ENCODE results near the gene WDPCP. TPM values are rescaled to one million over a fixed set of nuclear protein-coding genes. Genes with fewer than 3 reads are reported as not detected.

Gene WDPCP
- total and polyA plus RNA-seq, 2 of the 4 experiments (the other 2 are of a cell fraction), result 2.2 to 10.2 TPM

DNA sequence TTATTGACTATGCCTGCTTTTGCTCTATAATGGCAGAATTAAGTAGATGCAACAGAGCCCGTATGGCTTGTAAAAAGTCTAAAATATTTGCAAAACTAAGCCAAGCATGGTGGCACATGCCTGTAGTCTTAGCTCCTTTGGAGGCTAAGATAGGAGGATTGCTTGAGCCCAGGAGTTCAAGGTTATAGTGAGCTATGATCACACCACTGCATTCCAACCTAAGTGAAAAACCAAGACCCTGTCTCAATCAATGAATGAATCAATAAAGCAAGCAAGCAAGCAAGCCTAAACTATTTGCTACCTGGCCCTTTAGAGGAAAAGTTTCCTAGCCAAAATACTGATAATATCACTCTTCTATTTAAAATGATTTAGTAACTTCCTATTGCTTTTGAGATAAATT lies 277.7 kb downstream of the WDPCP start:
- H3K4ac ChIP-seq (ENCODE audit: low read depth, low read length), result no peak overlapping the region
- H2AK5ac ChIP-seq (ENCODE audit: low read depth, low read length), result no peak overlapping the region
- no peak overlapping the region for H2BK15ac ChIP-seq (ENCODE audit: low read depth, low read length)
- H2BK20ac ChIP-seq (ENCODE audit: low read depth, low read length), result no peak overlapping the region
- no peak overlapping the region for H3K14ac ChIP-seq (replicated peaks; ENCODE audit: low read depth, low read length)
- no peaks in the 10 kb centered on the region for H3K36me3 ChIP-seq (ENCODE audit: control insufficient read depth, insufficient read depth, low read length)
- H4K5ac ChIP-seq (ENCODE audit: low read depth, low read length), result no peak overlapping the region
- no peak overlapping the region for H2AFZ ChIP-seq (replicated peaks; ENCODE audit: low read length, poor library complexity)
- H3K4me3 ChIP-seq (ENCODE audit: insufficient read depth, low read depth, low read length), result no peak overlapping the region
- H3K9ac ChIP-seq (ENCODE audit: low read depth, low read length), result no peak overlapping the region
- no CpG with 5 or more reads among the region's 1 CpG for WGBS, 2 experiments (ENCODE audit: extremely low coverage in 2 of 2, insufficient read length in 1 of 2)
- H2AK9ac ChIP-seq (replicated peaks; ENCODE audit: low read depth, low read length, poor library complexity), result no peak overlapping the region
- H3K79me1 ChIP-seq (ENCODE audit: low read depth in 1 of 2, low read length in 2 of 2), result no peaks in the 10 kb centered on the region
- ChIA-PET CTCF (interaction anchor here (0.9 kb wide), 1 partner anchor 120 kb away, joined by 3 read pairs; no protein-coding TSS in a partner anchor), POLR2A (ENCODE audit: unreplicated experiment) (no interaction called here)
- TF ChIP-seq RCOR1 (IDR thresholded peaks at IDR 0.05; ENCODE audit: insufficient replicate concordance, low read length) (no peak), BHLHE40 (IDR thresholded peaks at IDR 0.05; ENCODE audit: low read depth, low read length) (no peak)
- intact Hi-C loops (cut with micrococcal nuclease), result no loop called here
- no peak overlapping the region for H3K27ac ChIP-seq (ENCODE audit: insufficient read depth, low read length)
- BruUV-seq (replicated peaks), result no TSS peak
- no peak overlapping the region for H3K18ac ChIP-seq (ENCODE audit: low read depth, low read length)
- DNase-seq (no peak), ATAC-seq (ENCODE audit: low read depth) (no peak)
- no peaks in the 10 kb centered on the region for H4K20me1 ChIP-seq (ENCODE audit: insufficient read depth, low read length)
- H3K9me1 ChIP-seq (ENCODE audit: insufficient read depth, low read length), result no peaks in the 10 kb centered on the region
- no peak overlapping the region for H3K4me2 ChIP-seq (ENCODE audit: low read depth, low read length)
- no peak overlapping the region for H3K56ac ChIP-seq (ENCODE audit: extremely low read depth, insufficient read depth, low read length)
- no peak overlapping the region for H4K91ac ChIP-seq (ENCODE audit: insufficient read depth, low read depth, low read length)
- dilution Hi-C loops (cut with HindIII; ENCODE audit: low sequenced_read_pairs, unreplicated experiment), result no loop called here
- no peak overlapping the region for H3K23ac ChIP-seq (ENCODE audit: low read depth, low read length)
- H2BK5ac ChIP-seq (ENCODE audit: low read depth, low read length, poor library complexity, severe bottlenecking), result no peak overlapping the region
- in situ Hi-C loops (cut with MboI; ENCODE audit: low sequenced_read_pairs), result no loop called here
- H3K4me1 ChIP-seq (ENCODE audit: control insufficient read depth, insufficient read depth, low read length), result no peaks in the 10 kb centered on the region
- no peaks in the 10 kb centered on the region for H3K27me3 ChIP-seq (ENCODE audit: control insufficient read depth, insufficient read depth, low read length)
- no peak overlapping the region for H4K8ac ChIP-seq (ENCODE audit: low read depth in 2 of 2, low read length in 2 of 2)
- H2BK120ac ChIP-seq (ENCODE audit: low read depth, low read length), result no peak overlapping the region
- no peaks in the 10 kb centered on the region for H3K9me3 ChIP-seq (ENCODE audit: control insufficient read depth, insufficient read depth, low read length)

Measured in IMR-90 (cell line).